Measurements from ENCODE around the gene SMPD3.

SMPD3 gene

DNA sequence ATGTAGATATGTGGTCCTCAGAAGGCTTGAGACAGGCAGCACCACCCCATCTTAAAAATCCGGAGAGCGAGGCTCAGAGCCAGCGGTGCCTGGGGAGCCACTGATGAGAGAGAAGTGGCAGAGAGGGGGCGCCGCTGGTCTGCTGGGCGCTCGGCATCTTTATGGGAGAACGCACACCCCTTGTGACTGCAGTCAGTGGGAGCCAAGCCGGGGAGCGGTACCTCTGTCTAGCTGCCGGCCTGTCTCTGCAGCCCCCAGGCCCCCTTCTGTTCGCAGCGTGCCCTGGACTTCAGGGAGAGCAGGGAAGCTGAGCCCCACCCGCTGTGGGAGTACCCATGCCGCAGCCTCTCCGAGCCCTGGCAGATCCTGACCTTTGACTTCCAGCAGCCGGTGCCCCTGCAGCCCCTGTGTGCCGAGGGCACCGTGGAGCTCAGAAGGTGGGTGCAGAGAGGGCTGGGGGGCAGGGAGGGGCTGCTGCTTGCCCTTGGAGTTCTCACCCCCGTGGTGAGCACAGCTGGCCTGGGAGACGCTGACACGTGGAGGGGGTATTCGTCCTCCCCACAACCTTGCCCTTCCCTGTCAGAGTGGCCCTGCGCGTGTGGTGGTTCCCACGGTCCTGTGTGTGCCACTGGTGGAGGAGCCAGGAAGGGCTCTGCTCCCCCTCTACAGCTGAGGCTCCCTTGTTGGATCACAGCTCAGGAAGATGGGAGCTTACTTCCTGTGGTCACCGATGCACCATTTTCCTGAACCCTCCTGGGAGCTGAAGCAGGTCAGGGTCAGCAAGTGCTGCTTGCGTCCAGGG is 92.7 kb downstream of the SMPD3 start:
- DNase-seq (ENCODE audit: low read depth), result no peak

DNA sequence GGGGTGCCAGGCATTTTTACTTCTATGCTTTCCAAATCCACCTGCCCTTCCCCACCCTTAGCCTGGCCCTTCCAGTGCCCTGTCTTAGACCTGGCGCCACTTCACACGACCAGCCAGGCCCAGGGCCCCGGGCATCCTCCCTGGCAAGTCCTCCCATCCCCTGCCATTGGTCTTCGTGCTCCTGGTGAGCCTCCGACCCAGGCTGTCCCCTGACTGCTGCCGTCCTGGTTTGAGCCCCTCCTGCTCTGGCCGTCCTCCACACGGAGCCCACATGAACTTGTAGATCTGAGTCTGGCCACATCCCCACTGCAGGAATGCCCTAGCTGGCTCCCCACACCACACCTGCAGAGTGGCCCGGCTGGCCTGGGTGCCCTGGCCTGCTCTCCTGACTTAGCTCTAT is 93.5 kb downstream of the SMPD3 start:
- no peak for DNase-seq (ENCODE audit: low read depth)

DNA sequence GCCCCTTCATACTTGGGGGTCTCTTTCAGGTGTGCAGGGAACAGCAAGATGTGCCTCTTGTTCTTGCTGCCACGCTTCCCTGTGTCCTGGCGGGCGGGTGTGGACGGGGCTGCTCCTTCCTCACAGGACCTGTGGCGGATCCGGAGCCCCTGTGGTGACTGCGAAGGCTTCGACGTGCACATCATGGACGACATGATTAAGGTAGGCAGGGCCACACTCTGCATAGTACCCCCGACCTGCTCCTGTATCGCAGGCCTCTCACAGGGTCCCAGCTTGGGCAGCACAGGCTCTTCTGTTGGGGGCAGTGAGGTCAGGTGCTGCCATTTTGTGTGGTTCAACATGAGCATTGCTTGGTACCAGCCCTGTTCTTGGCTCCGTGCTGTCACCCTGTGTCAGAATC is 94.9 kb downstream of the SMPD3 start:
- DNase-seq (ENCODE audit: low read depth), result no peak

DNA sequence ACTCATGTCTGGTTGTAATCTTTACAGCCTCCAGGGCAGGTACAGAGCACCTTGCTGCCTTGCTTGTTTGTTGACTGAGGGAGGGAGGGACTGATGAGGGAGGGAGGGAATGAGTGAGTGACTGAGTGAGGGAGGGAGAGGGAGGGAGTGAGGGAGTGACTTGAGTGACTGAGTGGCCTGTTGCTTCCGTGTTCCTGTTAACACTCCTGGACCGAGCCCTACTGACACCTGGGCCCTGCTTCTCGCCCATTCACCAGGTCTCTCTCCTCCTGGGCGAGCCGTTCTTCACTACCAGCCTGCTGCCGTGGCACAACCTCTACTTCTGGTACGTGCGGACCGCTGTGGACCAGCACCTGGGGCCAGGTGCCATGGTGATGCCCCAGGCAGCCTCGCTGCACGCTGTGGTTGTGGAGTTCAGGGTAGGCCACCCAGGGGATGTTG is 96.3 kb downstream of the SMPD3 start:
- no peak for DNase-seq (ENCODE audit: low read depth)

DNA sequence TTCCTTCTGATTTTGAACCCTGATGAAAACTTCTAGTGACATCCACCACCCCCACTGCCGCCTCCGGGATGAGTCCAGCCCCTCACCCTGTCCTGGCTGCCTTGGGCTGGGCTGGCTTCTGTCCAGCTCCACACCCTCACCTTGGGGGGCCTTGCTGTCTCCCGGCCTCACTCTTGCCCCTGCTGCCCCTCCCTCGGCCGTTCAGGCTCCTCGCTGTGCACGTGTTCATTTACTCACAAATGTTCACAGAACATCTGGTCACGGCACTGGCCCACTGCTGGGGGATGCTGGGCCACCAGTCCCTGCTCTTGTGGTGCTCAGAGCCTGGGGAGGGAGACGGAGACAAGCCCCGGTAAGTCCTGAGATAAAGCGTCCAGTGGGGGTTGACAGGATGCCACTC is 96.8 kb downstream of the SMPD3 start:
- no peak for DNase-seq (ENCODE audit: low read depth)

DNA sequence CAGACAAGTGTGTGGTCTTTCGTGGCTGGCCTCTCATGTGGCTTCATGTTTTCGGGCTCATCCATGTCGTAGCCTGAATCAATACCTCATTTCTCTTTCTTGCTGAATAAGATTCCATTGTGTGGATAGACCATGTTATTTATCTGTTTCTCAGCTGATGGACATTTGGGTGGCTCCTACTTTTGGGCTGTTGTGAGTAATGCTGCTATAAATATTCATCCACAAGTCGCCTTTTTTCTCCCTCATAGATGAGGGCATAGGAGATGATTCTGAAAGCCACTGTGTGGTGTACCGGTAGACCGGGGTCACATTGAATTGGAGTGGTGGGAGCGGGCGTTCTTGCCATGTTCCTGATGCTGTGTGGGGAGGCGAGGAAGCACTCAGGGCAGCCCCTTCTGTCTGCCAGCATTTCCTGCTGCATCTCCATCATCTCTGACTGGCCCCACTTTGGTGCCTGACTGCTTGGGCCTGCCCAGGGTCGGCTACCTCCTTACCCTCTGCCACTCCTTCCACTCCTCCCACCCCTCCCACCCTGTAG is 97.4 kb downstream of the SMPD3 start:
- DNase-seq (ENCODE audit: low read depth), result no peak

DNA sequence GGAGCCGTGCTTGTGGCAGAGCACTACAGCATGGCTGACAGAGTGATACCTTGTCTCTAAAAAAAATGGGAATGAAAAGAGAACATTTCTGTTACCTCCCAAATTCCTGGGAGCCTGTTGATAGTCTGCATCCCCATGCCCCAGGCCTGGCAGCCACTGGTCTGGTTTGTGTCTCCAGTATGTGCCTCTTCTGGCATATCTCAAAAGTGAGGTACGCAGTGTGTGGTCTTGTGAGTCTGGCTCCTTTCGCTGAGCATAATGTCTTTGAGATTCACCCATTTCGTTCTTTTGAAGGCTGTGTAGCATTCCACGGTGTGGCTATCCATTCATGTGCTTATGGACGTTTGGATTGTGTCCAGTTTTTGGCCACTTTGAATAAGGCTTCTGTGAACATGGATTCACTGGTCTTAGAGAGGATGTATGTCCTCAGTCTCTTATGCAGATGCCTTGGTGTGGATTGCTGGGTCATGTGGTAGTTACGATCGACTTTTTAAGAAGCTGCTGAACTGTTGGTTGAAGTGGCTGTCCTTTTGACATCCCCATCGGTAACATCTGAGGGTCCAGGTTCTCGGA is 98.4 kb downstream of the SMPD3 start:
- no peak for DNase-seq (ENCODE audit: low read depth)

DNA sequence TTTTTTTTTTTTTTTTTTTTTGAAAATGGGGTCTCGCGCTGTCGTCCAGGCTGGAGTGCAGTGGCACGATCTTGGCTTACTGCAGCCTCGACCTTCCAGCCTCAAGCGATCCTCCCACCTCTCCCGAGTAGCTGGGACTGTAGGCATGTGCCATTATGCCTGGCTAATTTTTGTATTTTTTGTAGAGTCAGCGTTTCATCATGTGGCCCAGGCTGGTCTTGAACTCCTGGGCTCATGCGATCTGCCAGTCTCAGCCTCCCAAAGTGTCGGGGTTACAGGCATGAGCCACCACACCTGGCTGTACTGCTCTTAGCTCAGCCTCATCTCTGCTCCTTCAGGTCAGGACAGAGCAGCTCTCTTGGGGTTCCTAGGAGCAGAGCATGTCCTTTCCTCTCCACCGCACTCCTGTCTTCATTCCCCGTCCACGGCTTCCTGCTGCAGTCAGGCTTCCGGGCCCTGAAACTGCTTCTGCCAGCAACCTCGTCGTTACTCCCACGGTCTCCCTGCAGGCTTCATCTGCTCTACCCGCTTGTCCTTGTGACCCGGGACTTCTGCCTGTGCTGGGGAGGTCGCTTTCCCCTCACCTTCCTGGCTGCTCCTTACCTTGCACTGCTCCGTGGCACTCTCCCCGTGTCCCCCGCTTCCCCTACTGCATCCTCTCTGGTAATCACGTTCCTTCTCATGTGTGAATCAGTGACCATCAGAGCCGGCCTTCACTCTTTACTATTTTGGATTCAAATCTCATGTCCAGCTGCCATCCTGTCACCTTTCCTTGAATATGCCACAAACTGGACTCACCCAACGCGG is 99.5 kb downstream of the SMPD3 start:
- DNase-seq (ENCODE audit: low read depth), result no peak

DNA sequence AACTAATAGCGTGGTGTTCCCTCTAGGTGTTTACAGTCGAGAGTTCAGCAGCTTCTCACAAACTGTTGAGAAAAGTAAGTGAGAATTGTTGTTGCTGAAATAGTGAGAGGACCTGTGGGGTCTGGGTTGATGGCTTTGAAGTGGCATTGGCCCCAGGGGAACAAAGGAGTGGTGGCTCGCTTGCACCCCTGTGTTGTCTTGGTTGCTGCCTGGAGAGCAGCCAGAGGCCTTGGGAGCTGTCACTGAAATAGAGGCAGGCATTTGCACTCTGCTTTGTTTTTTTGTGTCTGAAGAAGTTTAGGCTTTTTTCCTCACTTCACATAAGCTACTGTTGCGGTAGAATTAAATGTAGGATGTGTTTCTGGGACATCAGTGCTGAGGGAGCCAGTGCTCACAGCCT is 100.7 kb downstream of the SMPD3 start:
- no peak for DNase-seq (ENCODE audit: low read depth)

DNA sequence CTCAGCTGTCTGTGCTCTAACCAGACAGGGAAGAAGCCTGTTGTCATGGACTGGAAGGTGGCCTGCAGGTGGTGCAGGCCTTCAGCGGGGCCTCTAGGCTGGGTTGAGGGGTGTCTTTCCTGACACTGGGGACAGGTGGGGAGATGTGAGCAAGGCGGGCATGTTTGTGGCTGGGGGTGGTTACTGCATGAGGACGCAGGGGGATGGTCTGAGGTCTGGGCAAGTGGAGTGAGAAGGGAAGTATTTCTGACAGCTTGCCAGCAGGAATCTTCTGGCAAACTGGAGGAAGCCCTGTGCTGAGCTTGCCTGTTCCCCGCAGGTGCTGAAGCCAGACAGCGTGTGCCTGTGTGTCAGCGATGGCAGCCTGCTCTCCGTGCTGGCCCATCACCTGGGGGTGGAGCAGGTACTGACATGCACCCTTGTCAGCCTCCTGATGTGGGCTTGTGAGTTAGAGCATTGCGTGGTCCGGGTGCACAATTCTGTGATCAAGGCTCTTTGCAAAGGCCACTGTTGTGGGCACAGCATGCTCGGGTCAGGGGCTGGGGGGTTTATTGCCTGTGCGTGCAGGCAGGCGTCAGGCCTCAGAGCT is 101.3 kb downstream of the SMPD3 start:
- no peak for DNase-seq (ENCODE audit: low read depth)

DNA sequence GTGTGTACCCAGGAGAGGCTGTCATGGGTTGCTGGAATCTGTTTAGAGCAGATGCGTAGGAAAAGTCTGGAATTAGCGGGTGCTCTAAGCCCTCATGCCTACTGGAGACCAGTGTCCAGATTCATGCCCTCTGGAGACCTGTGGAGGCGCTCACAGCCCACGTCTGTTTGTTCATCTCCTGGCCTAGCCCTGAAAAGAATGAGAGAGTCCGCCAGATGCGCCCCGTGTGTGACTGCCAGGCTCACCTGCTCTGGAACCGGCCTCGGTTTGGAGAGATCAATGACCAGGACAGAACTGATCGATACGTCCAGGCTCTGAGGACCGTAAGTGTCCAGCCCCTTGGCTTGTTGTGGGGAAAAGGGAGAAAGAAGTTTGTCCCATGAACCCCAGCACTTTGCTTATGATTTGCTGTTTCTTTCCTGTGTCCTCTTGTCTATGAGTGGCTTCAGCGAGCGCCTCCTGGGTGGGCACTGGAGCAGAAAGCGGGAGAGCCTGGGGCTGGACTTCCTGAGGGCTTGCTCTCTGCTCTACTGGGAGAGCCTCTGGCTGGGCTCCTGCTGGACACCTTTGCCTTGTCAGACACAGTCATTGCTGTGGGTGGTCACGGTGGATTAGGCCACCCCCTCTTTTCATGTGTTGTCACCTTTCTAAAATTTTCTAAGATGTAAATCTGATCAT is 102.2 kb downstream of the SMPD3 start:
- no peak for DNase-seq (ENCODE audit: low read depth)

DNA sequence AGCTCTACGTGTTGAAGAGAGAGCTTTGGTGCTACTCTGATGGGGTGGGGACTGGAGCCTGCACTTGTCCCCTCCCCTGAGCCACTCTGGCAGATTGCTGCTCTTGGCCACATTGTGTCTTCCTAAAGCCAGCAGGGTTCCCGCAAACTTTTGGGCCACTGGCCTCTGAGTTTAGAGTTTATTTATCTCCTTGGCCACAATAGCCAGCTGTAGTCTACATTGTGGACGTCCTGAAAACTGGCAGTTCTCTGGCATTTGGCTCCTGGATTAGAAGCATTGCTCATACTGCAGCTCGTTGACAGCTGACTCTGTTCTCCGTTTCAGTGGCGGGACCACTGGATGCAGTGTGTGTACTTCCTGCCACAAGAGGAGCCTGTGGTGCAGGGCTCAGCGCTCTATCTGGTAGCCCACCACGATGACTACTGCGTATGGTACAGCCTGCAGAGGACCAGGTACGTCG is 102.9 kb downstream of the SMPD3 start:
- DNase-seq (ENCODE audit: low read depth), result no peak

DNA sequence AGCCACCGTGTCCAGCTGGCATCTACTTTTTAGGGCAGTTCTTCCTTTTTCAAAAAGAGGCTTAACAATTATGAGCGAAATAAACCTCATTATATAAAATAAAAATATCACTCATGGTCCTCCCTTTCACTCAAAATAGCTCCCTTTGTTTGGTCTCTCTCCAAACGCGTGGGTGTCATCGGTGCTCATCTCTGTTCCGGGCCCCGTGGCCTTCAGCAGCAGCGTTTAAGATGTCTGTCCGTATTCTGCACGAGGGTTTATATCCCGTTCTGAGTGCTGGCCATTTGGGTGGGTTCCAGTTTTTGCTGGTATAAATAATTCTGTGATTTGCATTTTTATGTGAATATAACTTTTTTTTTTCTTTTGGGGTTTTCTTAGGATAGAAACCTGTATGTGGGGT is 104.1 kb downstream of the SMPD3 start:
- no peak for DNase-seq (ENCODE audit: low read depth)

DNA sequence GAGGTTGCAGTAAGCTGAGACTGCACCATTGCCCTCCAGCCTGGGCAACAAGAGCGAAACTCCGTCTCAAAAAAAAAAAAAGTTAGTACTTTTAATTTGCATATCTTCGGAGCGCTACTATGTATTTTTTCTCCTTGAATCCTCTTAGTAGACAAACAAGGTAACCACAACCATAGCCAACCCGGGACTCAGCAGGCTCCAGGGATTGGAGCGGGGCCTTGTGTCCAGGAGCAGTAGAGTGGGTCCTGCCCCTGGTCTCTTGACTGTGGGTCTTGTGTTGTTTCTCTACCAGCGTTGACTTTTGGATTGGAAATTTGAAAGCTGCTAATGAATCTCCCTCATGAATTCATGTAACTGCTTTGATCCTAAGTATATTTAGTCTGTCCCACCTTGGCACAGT is 105.2 kb downstream of the SMPD3 start:
- DNase-seq (ENCODE audit: low read depth), result no peak

DNA sequence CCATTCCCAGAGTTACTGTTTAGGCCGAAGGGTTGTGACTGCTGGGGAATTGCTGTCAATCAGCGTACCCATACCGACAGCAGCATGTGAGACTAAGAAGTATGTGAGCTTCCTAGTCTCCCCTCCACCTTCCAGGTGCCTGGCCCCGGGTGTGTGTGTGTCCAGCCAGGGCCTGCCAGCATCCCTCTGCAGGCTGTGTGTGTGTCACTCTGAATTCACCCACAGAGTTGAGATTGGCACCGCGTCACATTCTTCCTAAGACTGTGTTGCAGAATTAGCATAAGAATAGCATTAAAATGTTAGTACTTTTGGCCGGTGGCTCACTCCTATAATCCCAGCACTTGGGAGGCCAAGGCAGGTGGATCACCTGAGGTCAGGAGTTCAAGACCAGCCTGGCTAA is 105.7 kb downstream of the SMPD3 start:
- no peak for DNase-seq (ENCODE audit: low read depth)

DNA sequence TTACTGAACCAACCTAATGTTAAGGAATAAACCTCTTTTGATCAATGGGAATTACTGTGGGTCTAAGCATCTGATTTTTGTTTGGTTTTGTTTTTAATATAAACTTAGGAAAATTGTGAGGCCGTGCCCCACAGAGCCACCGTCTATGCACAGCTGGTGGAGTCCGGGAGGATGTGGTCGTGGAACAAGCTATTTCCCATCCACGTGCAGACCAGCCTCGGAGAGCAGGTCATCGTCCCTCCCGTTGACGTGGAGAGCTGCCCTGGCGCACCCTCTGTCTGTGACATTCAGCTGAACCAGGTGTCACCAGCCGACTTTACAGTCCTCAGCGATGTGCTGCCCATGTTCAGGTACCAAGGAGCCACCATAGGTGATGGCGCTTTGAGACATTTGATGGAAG is 109.1 kb downstream of the SMPD3 start:
- no peak for DNase-seq (ENCODE audit: low read depth)

DNA sequence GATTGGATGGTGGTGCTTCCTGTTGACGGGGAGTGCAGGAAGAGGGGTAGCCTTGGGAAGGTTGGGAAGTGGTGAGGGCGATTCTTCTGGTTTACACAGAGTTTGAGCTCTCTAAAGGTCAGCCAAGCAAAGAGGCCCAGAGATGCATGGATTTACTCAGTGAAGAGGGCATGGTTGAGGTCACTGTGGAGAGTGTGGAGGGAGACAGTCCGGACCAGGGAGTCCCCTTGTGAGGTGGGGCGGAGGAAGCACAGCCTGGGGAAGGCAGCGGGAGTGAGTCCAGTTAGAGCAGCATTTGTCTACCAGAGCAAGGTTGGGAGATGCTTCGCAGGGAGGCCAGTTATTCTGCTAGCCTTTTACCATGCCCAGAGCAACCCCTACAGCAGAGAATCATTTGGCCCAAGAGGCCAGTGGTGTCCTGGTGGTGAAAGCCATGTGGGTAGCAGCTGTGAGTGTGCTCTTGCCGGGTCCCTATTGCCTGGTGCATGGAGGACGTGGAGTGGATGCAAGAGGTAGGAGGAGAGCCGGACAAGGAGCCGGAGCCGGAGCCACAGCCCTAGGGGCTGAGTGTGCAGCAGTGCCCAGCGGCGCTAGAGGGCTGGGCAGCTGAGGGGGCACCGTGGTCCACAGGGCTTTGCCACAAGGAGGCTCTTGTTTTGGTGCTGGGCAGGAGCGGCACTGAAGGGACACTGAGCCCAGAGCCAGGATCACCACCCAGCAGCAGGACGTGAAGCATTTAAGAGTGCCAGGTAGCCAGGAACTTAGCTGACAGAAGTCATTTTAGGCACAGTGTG is 109.8 kb downstream of the SMPD3 start:
- no peak for DNase-seq (ENCODE audit: low read depth)

DNA sequence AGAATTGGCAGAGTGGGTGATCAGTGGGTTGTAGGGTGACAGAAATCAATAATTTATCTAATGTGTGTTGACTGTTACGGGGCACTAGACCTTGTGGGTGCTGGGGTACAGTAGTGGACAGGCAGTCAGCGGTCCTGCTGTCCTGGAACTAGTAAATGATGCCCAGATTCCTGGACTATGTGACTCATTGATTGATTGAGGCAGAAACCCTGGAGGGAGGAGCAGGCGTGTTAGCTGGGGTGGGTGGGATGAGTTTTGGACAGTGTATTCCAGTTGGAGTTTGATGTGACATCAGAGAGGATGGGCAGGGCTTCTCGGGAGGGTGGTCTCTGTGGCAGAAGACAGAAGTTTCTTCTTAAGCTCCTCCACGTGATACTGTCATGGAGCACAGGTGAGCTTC is 113.1 kb downstream of the SMPD3 start:
- no peak for DNase-seq (ENCODE audit: low read depth)

DNA sequence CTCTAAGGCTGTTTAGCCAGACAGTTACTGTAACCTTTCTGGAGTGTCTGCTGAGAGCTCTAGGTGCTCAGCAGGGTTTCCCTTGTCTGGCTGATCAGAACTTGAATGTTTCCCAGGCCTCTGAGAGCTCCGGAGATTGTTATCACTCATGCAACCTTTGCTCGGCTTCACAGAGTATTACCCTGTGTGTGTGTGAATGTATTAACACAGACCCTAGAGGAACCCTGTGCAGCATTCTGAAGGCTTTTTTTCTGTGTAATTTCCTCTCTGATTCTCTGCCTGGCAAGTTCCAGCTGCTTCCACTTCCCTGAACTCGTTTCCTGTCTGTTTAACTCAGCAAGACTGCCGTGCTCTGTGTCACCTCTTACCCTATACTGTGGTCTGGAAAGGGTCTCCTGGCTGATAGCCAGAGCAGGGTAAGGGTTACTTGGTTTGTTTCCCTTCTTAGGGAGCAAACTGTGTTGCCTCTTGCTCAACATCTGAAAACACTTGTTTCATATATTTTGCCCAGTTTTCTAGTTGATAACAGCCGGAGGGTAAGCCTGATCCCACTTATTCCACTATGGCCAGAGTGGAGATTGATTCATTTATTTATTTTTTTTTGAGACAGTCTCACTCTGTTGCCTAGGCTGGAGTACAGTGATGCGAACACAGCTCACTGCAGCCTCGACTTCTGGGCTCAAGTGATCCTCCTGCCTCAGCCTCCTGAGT is 115.7 kb downstream of the SMPD3 start:
- no peak for DNase-seq (ENCODE audit: low read depth)

DNA sequence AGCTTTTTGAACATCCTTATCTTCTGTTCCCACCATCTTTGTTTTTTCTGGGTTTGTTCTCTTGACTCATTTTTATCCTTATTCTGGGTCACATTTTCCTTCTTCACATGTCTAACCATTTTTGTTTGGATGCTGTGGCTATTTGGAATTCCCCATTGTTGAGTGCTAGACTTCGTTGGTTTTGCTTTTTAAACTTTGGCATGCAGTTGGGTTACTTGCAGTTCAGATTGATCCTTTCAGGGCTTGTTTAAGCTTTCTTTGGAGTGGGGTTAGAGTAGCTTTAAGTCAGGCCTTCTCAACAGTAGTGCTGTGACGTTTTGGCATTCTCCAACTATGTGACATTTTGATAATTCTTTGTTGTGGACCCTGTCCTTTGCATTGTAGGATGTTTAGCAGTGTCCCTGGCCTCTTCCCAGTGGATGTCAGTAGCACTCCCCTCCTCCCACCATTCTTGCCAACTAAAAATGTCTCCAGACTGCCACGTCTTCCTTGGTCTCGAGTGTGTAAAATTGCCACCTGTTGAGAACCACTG is 116.4 kb downstream of the SMPD3 start:
- DNase-seq (ENCODE audit: low read depth), result no peak

Data from GM04504 (cell line).